ENCODE data around the gene SHANK2.
A peak's percentile ranks its signal among the peaks of the same experiment; 100 is the strongest.

SHANK2 gene

DNA sequence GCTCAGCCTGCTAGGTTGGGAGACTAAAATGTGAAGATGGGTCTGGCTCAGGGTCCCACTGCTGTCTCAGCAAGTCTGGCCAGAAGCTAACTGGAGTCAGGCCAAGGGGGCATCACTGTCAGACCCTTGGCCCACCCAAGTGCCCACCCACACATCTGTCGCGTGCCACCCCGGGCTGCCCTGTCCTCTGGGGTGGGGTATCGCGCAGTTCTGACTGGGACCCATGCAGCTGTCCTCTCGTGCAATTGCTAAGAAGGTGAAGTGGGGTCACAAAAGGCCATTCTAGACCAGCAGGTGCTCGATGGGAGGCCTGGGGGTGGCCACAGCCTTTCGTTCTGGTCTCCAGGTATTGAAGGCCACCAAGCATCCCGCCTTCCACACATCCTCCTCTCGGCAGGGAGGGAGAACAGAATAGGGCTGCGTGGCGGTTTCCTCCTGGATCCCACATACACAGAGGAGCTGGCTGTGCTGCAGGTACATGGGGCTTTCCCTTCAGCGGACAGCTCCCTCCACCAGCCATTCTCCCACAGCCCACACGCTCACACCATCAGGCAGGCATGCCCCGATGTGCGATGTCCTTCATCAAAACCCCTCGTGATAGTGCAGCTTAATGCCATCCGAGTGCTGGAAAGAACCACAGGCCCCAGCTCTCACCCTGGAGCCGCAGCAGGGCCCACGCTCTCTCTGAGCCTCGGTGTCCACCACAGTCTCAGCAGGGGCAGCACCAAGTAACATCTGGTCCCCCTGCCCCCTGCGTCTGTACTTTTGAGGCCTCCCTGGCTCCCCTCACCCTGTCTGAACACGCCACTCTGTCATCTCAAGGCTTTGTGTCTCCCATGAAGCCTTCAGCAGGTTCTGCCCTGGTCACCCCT lies 37.6 kb downstream of the SHANK2 start:
- Histone ChIP-seq H3K4me3 (ENCODE audit: low read length) (no peak overlapping the region), H3K4me1 (ENCODE audit: insufficient read depth, low read length) (no peaks in the 10 kb centered on the region), H3K27me3 (ENCODE audit: insufficient read depth, low read length) (no peaks in the 10 kb centered on the region), H3K36me3 (ENCODE audit: insufficient read depth, low read length) (no peaks in the 10 kb centered on the region), H3K9me3 (ENCODE audit: insufficient read depth, low read depth, low read length) (no peaks in the 10 kb centered on the region), H3K9ac (ENCODE audit: low read depth, low read length) (no peak overlapping the region), H3K27ac (ENCODE audit: low read depth, low read length) (no peak overlapping the region)
- WGBS, result 92% methylated on average over 23 of the region's 23 CpGs

DNA sequence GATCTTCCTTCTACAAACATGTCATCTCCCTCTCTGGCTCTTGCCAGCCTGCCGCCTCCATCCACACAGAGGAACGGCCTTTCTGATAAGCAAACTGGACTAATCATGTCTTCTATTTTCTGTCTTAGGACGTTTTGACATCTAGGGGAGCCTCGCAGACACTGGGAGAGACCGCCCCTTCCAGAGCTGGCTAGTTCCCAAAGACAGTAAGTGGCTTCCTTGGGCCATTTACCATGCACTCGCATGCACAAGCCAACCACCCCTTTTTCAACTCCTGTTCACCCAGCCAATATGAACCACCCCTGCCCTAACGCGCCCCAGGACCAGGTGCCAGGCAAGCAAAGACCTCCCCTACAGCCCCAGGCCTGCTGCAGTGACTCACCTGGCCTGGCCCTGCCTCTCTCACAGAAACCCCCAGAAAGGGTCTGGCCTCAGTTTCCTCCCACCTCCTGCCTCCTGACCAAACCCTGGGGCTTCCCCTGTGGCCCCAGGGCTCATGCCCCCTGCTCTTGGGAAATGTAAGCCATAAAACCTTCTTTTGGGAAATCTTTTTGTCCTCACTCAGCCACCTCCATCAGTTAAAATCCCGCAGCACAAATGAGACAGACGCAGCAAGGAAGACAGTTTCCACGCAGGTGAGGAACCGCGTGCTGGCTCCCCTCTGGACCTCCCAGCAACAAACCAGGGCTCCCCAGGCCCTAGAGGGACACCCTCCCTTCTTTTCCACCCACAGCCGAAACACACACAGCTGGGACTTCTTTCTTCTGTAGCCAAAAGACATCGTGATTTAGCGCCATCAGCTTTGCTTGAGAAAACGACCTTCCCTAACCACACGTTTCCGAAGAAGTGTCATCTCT lies 38.5 kb downstream of the SHANK2 start:
- 92% methylated on average over 19 of the region's 19 CpGs for WGBS
- H3K9ac ChIP-seq (ENCODE audit: low read depth, low read length), result no peak overlapping the region
- no peaks in the 10 kb centered on the region for H3K4me1 ChIP-seq (ENCODE audit: insufficient read depth, low read length)
- no peak overlapping the region for H3K27ac ChIP-seq (ENCODE audit: low read depth, low read length)
- H3K36me3 ChIP-seq (ENCODE audit: insufficient read depth, low read length), result no peaks in the 10 kb centered on the region
- no peaks in the 10 kb centered on the region for H3K9me3 ChIP-seq (ENCODE audit: insufficient read depth, low read depth, low read length)
- H3K27me3 ChIP-seq (ENCODE audit: insufficient read depth, low read length), result no peaks in the 10 kb centered on the region
- no peak overlapping the region for H3K4me3 ChIP-seq (ENCODE audit: low read length)

DNA sequence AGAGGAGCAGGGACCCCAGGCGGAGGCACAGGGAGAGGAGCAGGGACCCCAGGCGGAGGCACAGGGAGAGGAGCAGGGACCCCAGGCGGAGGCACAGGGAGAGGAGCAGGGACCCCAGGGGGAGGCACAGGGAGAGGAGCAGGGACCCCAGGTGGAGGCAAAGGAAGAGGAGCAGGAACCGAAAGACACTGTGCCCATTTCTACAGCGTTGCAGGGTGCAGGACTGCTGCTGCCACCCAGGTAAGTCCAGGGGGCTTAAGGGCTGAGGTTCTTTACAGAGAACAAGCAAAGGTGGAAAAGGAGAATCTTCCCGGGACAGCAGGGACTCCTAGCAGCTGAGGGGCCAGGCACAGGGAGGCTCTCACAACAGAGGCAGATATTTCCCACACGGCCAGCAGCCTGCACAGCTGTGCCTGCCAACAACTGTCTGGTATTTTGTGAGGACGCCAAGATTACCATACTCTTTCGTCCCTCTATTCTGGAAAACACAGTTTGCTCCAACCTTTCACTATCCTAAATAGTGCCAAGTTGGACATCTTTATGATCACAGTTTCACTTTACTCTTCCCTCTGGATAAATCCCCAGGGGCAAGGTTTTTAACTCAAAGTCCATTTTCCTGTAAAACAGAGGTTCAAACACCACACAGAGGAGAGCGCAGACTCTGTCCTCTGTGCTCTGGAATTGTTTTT lies 39.4 kb downstream of the SHANK2 start:
- H3K27ac ChIP-seq (ENCODE audit: low read depth, low read length), result no peak overlapping the region
- no peaks in the 10 kb centered on the region for H3K9me3 ChIP-seq (ENCODE audit: insufficient read depth, low read depth, low read length)
- H3K9ac ChIP-seq (ENCODE audit: low read depth, low read length), result no peak overlapping the region
- no peaks in the 10 kb centered on the region for H3K36me3 ChIP-seq (ENCODE audit: insufficient read depth, low read length)
- H3K4me1 ChIP-seq (ENCODE audit: insufficient read depth, low read length), result no peaks in the 10 kb centered on the region
- no peaks in the 10 kb centered on the region for H3K27me3 ChIP-seq (ENCODE audit: insufficient read depth, low read length)
- H3K4me3 ChIP-seq (ENCODE audit: low read length), result no peak overlapping the region
- whole genome bisulfite sequencing, result 89% methylated on average over 10 of the region's 10 CpGs

DNA sequence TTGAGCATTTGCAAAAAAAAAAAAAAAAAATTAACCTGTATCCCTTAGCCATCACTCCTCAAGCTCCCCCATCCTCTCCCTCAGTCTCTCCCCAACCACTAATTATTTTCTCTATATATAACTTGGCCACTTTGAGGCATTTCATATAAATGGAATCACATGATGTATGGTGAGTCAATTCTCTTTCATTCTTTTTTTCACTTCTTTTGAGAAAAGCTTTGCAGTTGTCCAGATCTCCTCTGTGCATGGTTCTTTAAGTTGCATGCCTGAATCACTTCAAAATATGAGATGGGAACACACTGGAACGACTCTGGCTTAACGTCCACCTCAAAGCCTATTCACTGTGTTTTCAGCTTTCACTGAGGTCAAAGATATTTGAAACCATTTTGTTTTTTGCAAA lies 40.7 kb downstream of the SHANK2 start:
- Histone ChIP-seq H3K4me3 (ENCODE audit: low read length) (no peak overlapping the region), H3K4me1 (ENCODE audit: insufficient read depth, low read length) (no peaks in the 10 kb centered on the region; the same call in 1 of the 2 replicates), H3K27ac (ENCODE audit: low read depth, low read length) (no peak overlapping the region), H3K9me3 (ENCODE audit: insufficient read depth, low read depth, low read length) (no peaks in the 10 kb centered on the region), H3K27me3 (ENCODE audit: insufficient read depth, low read length) (no peaks in the 10 kb centered on the region), H3K36me3 (ENCODE audit: insufficient read depth, low read length) (no peaks in the 10 kb centered on the region), H3K9ac (ENCODE audit: low read depth, low read length) (no peak overlapping the region)
- 95% methylated on average over 2 of the region's 2 CpGs for WGBS

DNA sequence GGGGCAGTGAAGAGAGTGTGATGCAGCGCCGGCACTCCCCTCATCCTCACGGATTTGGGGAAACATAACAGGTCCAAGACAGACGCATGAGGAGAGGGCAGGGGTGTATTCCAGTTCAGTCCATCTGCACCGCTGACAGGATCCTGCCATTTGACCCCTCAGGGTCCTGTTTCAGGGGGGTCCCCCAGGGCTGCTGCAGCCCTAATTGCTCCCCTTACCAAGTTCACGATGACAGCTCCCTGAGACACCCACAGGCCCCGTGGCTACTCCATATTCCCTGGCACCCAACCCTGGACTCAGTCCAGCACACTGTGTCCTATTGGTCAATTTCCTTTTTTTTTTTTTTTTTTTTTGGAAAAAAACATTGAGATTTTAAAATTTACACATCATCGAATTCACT lies 41.5 kb downstream of the SHANK2 start:
- Histone ChIP-seq H3K36me3 (ENCODE audit: insufficient read depth, low read length) (no peaks in the 10 kb centered on the region), H3K4me3 (ENCODE audit: low read length) (no peak overlapping the region), H3K9ac (ENCODE audit: low read depth, low read length) (no peak overlapping the region), H3K27ac (ENCODE audit: low read depth, low read length) (no peak overlapping the region), H3K27me3 (ENCODE audit: insufficient read depth, low read length) (no peaks in the 10 kb centered on the region), H3K9me3 (ENCODE audit: insufficient read depth, low read depth, low read length) (no peaks in the 10 kb centered on the region), H3K4me1 (ENCODE audit: insufficient read depth, low read length) (peaks cover 7% of the 10 kb centered on the region)
- WGBS, result 95% methylated on average over 8 of the region's 8 CpGs

DNA sequence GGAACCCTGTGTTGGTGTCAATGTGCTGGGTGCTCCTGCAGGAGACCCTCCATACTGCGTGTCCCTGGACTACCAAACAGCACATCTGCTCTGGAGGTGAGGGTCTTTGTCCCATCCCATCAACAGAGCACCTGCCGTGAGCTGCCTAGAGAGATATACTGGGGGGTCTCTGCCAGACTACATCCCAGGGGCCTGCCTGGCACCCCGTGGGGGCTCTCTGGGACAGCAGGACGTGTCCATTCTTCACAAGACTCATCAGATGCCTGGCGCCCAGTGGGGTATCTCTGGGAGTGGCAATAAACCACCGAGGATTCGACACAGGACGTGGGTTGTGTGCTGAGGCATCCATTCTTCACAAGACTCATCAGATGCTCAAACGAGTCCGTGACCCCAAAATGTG lies 42.7 kb downstream of the SHANK2 start:
- Histone ChIP-seq H3K27me3 (ENCODE audit: insufficient read depth, low read length) (no peaks in the 10 kb centered on the region), H3K36me3 (ENCODE audit: insufficient read depth, low read length) (no peaks in the 10 kb centered on the region), H3K4me3 (ENCODE audit: low read length) (no peak overlapping the region), H3K4me1 (ENCODE audit: insufficient read depth, low read length) (peaks cover 8% of the 10 kb centered on the region), H3K27ac (ENCODE audit: low read depth, low read length) (no peak overlapping the region), H3K9me3 (ENCODE audit: insufficient read depth, low read depth, low read length) (no peaks in the 10 kb centered on the region), H3K9ac (ENCODE audit: low read depth, low read length) (no peak overlapping the region)
- 95% methylated on average over 10 of the region's 10 CpGs for WGBS

DNA sequence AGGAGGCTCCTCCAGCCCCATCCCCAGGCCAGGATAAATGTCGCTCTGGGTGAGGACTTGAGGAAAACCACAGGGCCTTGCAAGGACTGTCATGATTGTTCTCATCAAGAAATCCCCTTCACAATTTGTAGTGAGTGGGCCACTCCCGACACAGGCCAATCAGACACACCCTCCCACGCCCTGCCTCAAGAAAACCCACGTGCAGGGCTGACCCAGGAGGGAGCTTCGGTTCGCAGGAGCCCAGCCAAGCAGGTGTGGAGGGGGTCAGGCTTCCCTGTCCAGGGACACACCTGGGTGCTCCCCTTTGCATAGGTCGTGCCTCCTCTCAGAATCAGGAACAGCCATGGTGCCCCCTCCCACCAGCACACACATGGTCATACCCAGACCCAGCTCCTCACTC lies 43.2 kb downstream of the SHANK2 start:
- H3K4me3 ChIP-seq (ENCODE audit: low read length), result no peak overlapping the region
- H3K27me3 ChIP-seq (ENCODE audit: insufficient read depth, low read length), result no peaks in the 10 kb centered on the region
- peaks cover 8% of the 10 kb centered on the region for H3K4me1 ChIP-seq (ENCODE audit: insufficient read depth, low read length)
- WGBS, result 95% methylated on average over 7 of the region's 7 CpGs
- H3K27ac ChIP-seq (ENCODE audit: low read depth, low read length), result no peak overlapping the region
- H3K9ac ChIP-seq (ENCODE audit: low read depth, low read length), result no peak overlapping the region
- no peaks in the 10 kb centered on the region for H3K36me3 ChIP-seq (ENCODE audit: insufficient read depth, low read length)
- H3K9me3 ChIP-seq (ENCODE audit: insufficient read depth, low read depth, low read length), result no peaks in the 10 kb centered on the region

DNA sequence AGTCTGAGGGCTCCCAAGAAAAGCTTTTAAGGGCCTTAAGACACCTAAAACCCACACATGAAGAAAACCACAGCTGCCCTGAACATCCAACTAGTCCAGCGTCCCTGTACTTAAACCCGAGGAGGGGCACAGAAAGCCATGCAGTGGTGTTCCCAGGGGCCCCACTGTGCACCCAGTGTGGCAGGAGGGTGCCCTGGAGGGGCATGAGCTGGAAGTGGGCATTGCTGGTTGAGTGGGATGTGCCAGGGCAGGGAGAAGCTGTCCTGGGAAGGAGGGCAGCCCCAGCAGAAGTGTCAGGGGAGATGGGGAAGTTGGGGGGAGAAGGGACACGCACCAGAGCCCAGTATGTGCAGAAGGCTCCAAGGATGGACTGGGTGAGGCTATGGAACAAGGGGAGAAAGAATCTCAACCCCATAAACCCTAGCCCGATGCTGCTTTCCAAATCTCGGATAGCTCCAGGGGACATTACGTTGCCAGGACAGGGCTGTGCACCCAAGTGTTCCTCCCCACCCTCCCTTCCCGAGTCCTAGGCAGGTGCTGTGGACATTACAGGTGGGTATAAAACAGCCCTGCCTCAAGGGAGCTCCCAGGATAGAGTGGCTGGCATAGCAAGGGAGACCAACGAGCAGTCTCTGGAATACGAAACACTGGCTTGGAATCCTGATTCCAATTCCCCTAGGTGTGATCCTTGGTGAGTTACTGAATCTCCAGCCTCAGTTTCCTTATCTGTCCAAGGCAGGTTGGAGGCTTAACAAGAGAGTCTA lies 44.2 kb downstream of the SHANK2 start:
- no peak overlapping the region for H3K9ac ChIP-seq (ENCODE audit: low read depth, low read length)
- WGBS, result 91% methylated on average over 9 of the region's 9 CpGs

DNA sequence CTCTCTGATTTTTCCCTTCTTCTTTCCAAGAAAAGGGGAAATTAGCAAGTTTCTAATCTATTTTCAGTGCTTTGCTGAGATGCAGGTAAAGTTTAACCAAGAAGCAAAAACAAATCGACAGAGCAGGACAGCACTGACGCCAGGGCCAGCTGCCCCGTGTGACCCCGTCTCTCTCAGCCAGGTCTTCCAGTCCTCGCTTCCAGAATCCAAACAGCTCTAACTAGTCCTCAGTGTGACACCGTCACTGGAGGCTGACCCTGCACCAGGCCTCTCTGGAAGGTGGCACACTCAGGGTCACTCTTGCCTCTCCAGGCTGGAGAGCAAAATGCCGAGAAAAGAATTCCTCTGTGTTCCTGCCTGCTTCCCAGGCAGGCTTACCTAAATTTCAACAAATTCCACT lies 44.8 kb downstream of the SHANK2 start:
- H3K9me3 ChIP-seq (ENCODE audit: insufficient read depth, low read depth, low read length), result no peaks in the 10 kb centered on the region
- H3K4me1 ChIP-seq (ENCODE audit: insufficient read depth, low read length), result peaks cover 8% of the 10 kb centered on the region
- WGBS, result 92% methylated on average over 7 of the region's 7 CpGs
- H3K27ac ChIP-seq (ENCODE audit: low read depth, low read length), result no peak overlapping the region
- no peaks in the 10 kb centered on the region for H3K36me3 ChIP-seq (ENCODE audit: insufficient read depth, low read length)
- no peaks in the 10 kb centered on the region for H3K27me3 ChIP-seq (ENCODE audit: insufficient read depth, low read length)
- no peak overlapping the region for H3K9ac ChIP-seq (ENCODE audit: low read depth, low read length)
- H3K4me3 ChIP-seq (ENCODE audit: low read length), result no peak overlapping the region

More for the DNA sequence above, 44.2 kb downstream of the SHANK2 start:
- Histone ChIP-seq H3K9me3 (ENCODE audit: insufficient read depth, low read depth, low read length) (no peaks in the 10 kb centered on the region), H3K27ac (ENCODE audit: low read depth, low read length) (no peak overlapping the region), H3K4me1 (ENCODE audit: insufficient read depth, low read length) (peaks cover 8% of the 10 kb centered on the region), H3K27me3 (ENCODE audit: insufficient read depth, low read length) (no peaks in the 10 kb centered on the region), H3K36me3 (ENCODE audit: insufficient read depth, low read length) (no peaks in the 10 kb centered on the region), H3K4me3 (ENCODE audit: low read length) (no peak overlapping the region)

DNA sequence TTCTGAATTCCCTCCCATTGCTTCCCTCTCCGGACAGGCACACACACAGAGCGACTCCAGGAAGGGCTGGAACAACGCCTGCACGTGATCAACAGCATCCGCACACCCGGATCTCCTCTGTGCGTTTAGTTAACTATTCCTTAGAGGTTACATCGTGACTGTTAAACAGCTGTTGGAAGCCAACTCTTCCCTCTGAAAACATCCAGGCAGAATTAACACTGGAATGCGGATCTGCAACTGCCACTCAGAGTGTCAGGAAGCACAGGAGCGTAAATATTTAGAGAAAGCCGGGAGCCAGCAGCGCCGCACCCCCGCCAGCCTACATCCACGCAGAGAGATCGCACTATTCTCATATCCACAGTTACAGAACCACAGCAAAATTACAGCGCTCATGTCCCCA lies 46.2 kb downstream of the SHANK2 start:
- Histone ChIP-seq H3K4me1 (ENCODE audit: insufficient read depth, low read length) (peaks cover 8% of the 10 kb centered on the region), H3K9me3 (ENCODE audit: insufficient read depth, low read depth, low read length) (no peaks in the 10 kb centered on the region), H3K27me3 (ENCODE audit: insufficient read depth, low read length) (no peaks in the 10 kb centered on the region), H3K36me3 (ENCODE audit: insufficient read depth, low read length) (no peaks in the 10 kb centered on the region), H3K9ac (ENCODE audit: low read depth, low read length) (peak overlapping the region; percentile 31; the same call in 1 of the 2 replicates), H3K27ac (ENCODE audit: low read depth, low read length) (no peak overlapping the region), H3K4me3 (ENCODE audit: low read length) (no peak overlapping the region)
- 87% methylated on average over 17 of the region's 17 CpGs for WGBS
